ENCODE data around the gene DSTN.
A peak's percentile ranks its signal among the peaks of the same experiment; 100 is the strongest.

The DSTN gene

GRCh38 chr20:17555106-17555505 is 14.8 kb upstream of the DSTN start:
- no peak for DNase-seq

GRCh38 chr20:17556837-17557674 is 12.8 kb upstream of the DSTN start:
- DNase-seq: no peak

- DNase-seq: no peak
These were observed 12.2 kb upstream of the DSTN start for GRCh38 chr20:17557675-17558006.

GRCh38 chr20:17558154-17558940 is 11.5 kb upstream of the DSTN start:
- no peak for DNase-seq

GRCh38 chr20:17558941-17559304 is 11.0 kb upstream of the DSTN start:
- no peak for DNase-seq

DNA sequence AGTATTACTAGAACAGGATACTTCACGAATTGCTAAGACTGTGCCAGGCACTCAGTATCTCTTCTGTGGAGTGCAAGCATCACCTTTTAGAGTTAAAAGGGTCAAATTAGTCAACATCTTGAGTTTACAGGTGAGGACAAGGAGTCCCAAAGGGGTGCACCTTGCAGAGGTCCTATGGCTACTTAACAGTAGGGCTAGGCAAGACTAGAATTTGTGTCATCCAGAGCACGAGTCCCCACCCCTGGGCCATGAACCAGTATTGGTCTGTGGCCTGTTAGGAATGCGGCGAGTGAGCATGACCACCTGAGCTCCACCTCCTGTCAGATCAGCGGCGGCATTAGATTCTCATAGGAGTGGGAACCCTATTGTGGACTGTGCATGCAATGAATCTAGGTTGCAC is 10.5 kb upstream of the DSTN start:
- DNase-seq: no peak

DNA sequence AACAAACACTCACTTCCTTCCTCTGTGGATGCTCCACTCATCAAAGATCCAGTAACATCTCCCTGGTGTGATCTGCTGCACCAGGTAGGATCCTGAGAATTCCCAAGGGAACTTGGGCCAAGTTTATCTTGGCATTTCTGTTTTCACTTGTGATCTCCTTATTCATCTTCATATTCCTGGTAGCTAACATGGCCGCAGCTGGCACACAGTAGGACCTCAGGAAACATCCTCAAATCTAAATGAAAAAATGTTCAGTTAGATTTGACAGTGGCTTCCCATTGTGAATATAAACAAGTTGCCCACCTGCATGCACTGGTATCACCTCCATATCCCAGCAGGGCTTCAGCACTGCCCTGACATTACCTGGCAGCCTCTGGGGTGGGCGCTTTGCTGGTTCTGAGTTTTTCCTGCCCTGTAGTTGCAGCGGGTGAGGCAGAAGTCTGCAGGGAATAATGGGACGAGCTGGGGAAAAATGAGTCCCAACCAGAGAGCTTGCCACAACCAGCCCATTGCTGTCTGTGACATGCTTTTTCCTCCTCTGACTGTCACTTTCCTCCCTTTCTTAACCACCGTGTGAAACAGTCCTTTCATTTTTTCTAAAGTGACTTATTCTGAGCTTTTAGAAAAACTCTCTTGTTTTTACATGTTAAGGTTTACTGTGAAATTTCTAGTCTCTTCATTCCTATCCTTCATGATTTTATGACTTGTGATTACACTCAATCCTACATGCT is 9.4 kb upstream of the DSTN start:
- DNase-seq: no peak

DNA sequence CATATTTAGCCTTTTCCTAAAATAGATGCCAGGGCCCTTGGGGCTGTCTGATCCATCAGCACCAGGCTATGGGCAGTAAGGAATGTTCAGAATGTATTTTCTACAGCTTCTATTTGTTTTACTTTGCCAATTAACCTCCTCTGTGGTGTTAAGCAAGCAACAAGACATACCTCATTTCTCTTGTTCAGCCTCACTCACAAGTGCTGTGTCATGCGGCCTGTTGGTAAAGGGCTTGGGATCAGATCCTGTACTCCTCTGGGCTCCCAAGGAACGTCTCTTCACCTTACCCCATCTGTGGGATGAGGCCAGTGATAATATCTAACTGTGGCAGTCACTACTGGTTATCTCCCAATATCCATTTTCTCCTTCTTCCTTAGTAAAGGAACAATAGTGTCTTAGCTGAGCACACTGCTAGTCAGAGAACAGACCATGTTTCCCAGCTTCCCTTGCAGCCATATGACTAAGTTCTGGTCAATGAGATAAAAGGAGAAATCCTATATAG is 7.0 kb upstream of the DSTN start:
- DNase-seq: no peak

DNA sequence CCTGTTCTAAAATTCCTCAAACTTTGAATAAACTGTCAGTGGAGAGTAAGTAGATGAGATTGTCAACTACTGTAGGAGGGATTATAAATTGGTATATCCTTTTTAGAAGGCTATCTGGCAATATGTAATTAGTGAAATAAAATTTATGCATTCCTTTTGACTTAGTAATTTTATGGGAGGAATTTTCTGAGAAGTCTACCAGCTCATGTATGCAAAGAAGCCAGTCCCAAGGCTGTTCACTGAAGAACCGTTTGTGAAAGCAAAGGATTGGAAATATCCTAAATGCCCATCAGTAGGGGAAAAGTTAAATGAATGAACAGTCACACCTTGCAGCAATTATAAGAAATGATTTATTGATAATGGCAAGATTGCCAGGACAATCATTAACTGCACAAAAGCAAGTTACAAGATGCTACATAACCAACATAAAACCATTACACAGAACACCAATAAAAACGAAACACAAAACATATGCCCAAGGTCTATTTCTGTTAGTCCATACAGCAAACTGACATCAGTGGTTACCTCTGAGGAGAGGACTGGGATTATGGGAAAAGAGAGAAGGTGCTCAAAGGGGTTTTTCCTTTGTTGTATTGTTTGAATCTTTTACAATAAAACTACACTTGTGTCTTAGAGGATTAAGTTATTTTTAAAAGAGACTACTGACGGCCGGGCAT is 4.6 kb upstream of the DSTN start:
- no peak for DNase-seq

DNA sequence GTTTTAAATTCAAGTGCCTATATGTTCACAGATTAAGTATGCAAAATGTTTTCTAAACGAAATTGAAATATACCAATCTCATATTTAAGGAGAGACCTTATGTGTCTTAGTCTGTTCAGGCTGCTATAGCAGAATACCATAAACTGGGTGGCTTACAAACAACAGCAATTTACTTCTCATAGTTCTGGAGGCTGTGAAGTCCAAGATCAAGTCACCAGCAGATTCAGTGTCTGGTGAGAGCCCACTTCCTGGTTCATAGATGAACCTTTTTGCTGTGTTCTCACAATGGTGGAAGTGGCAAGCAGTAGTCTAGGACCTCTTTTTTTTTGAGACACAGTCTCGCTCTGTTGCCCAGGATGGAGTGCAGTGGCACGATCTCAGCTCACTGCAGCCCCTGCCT is 3.5 kb upstream of the DSTN start:
- no peak for DNase-seq

DNA sequence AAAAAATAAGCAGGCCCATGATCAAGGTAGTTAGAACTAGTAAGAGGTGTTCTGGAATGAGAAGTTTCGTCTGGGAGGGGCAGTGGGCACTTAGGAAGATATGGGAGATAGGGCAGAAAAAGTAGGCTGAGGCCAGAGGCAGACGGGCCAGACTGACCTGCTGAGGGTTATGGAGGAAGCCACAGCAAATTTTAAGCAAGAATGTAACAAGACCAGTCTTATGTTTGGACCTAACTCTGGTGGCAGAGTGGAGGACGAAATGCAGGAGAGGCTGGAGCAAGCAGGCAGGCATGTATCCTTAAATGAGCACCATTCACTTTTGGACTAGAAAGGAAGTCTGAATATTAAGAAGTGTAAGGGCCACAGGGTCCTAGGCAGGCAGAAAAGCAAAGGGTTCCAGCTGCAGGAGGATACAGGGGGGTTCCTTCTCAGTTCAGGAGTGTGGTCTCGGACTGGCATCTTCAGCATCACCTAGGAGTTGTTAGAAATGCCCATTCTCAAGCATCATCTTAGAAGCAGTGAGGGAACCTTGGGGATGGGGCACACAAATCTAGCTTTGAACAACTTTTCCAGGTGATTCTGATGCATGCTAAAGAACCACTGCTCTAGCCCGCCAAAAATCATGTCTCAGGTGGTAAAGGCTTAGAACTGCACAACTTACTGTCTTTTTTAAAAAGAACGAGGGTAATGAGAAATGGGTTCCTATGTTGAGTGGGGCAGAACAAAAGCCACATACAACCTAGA is 1.7 kb upstream of the DSTN start:
- no peak for DNase-seq

DNA sequence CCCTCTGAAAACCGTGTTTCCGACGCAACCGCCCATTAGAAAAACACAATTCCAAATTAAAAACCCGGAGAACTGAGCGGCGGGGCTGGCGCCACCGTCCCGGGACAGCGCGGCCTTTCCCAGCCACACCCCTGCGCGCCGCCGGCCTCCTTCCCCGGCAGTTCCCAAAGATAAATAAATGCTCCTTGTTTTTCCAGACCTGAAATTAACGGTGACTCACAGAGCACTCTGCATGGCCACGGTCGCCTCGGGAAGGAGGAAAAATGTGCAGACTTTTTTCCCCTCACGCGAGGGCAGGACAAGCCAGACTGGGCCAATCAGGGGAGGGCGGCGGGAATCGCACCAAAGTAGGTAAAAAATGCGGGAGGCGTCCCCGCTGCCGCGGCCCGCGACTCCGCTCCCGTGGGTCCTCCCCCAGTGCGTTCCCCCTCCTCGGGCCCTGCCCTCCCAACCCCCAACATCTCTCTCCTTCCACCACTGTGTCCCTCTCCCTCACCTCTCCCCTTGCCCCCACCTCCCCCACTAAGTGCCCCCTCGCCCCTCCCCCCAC is 828 bp upstream of the DSTN start:
- no peak for DNase-seq

DNA sequence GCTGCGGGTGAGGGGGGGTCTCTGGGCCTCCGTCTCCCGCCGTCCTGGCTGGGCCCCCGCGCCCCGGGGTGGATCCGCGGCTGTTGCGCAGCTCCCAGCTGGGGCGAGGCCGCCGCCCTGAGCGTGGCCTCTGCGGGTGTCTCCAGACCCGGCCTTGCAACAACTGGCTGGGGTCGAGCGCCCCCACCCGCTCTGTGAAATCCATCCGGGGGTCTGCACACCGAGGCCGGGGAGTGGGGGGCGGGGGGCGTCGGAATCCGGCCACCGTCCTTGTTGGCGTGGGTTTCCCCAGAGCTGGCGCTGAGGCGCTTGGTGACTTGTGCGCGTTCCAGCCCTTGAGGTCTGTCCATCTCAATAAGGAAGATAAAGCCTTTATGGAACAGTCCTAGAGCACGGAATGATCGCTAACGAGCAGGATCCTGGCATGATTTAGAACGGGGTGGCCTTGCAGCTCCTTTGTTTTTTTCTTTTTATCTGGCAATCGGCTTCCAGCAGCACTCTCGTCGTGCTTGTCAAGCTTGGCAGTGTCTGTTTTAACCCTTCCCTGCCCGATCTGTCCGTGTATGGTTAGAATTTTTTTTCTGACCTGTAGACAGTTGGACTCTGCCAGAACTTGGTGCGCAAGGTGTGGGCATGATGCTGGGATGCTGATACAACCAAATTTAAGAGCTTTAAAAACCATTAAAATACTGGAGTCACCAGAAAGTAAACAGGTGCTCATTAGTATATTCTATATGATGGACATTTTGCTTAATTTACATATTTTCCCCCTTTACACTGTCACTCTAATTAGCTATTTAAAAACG is 675 bp downstream of the DSTN start:
- peak; percentile 17 for DNase-seq

- DNase-seq: no peak
These were observed 1.3 kb downstream of the DSTN start for GRCh38 chr20:17571153-17571527.

- no peak for DNase-seq
These were observed 2.3 kb downstream of the DSTN start for GRCh38 chr20:17572034-17572638.

DNA sequence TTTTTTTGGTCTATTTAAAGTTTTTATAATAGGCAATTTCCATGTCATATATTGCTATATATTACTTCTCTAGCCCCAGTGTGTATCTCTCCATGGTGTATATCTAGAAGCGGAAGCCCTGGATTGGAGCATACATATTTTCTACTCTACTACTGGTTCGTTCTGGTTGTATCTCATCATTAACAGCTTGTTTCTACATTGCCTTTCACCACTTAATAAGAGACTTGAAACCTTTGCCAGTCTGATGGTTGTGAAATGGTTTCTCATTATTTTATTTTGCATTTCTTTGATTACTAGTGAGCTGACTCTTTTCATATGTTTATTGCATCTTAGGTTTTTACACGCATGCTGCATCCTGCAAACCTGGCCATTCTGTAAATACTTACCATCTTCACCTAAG is 3.6 kb downstream of the DSTN start:
- DNase-seq: no peak

GRCh38 chr20:17576215-17576614 is 6.3 kb downstream of the DSTN start:
- DNase-seq: no peak

DNA sequence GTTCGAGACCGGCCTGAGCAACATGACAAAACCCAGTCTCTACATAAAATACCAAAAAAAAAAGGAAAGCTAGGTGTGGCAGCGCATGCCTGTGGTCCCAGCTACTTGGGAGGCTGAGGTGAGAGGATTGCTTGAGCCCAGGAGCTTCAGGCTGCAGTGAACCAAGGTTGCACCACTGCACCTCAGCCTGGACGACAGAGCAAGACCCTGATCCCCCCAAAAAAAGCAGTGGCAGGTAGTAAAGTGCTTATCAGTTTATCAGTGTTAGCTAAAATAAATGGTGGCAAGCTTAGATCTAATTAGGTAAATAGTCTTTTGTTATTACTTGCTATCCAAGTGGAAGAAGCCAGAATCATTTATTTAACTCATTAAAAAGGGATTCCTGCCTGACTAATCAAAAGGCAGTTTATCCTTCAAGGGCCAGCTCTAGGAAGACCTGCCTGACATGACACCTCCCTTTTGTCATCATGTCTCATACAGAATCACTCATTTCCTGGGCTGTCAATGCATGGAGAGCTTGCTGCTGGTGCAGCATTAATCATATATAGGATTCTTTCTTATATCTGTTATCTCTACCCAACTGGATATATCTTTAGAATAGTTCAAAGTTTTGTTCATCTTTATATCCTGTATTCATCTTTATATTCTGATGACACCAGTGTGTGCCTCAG is 9.6 kb downstream of the DSTN start:
- DNase-seq: no peak

DNA sequence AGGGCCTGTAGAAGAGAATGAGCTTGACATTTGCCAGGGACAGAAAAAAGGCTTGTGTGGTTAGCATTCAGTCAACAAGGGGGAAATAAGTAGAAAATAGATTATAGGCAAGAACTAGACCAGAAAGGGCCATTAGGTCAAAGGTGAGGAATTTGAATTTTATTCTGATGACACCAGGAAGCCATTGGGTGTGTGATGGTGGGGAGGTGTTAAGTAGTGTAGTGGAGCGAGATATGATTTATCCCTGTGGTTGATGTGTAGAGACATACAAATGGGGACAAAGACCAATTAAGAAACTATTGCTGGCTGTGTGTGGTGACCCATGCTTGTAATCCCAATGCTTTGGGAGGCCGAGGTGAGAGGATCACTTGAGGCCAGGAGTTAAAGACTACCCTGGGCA is 11.0 kb downstream of the DSTN start:
- no peak for DNase-seq

DNA sequence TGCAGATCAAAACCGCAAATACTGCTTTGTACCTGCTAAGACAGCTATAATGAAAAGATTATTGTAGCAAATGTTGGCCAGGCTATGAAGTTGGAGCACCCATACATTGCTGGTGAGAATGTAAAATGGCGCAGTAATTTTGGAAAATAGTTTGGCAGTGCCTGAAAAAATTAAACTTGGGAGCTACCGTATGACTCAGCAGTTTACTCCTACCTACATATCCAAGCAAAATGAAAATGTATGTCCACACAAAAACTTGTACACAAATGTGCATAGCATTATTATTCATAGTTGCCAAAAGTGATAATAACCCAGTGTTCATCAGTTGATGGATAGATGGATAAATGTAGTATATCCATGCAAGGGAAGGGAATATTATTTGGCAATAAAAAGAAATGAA is 13.3 kb downstream of the DSTN start:
- DNase-seq: no peak
